ENCODE results near the gene TM4SF18.

GRCh38 chr3:149333176-149333859 is at the start of gene TM4SF18:
- TF ChIP-seq CTCF (IDR thresholded peaks at IDR 0.05 in 2 of 3, conservative IDR thresholded peaks at IDR 0.05 in 1 of 3; ENCODE audit: borderline replicate concordance in 1 of 3, insufficient read depth in 1 of 3, low read depth in 2 of 3, low read length in 2 of 3): no peak
- no peak for TF ChIP-seq POLR2A (IDR thresholded peaks at IDR 0.05; ENCODE audit: borderline replicate concordance, extremely low read depth, insufficient read depth, insufficient read length)
- no peak for TF ChIP-seq EZH2 (IDR thresholded peaks at IDR 0.05)
- no peak for TF ChIP-seq ZNF274 (IDR thresholded peaks at IDR 0.05; ENCODE audit: low read depth, low read length)
- no peak for TF ChIP-seq EGR1 (IDR thresholded peaks at IDR 0.05; ENCODE audit: low read depth)
- no peak for TF ChIP-seq SIN3A (IDR thresholded peaks at IDR 0.05; ENCODE audit: low read depth)
- TF ChIP-seq ZBTB33 (IDR thresholded peaks at IDR 0.05; ENCODE audit: extremely low read depth, insufficient replicate concordance, low read length): no peak
- TF ChIP-seq SP1 (IDR thresholded peaks at IDR 0.05; ENCODE audit: low read depth): no peak
- no peak for TF ChIP-seq SRF (IDR thresholded peaks at IDR 0.05; ENCODE audit: low read depth)

Data from HCT116 (cell line).